ENCODE data around the gene GNPTG. TPM values are rescaled to one million over a fixed set of nuclear protein-coding genes. Genes with fewer than 3 reads are reported as not detected.
A peak's percentile ranks its signal among the peaks of the same experiment; 100 is the strongest.

GNPTG gene
- total RNA-seq, 4 donors from 2014 or later: 53.8 to 130 (median 79.1) TPM

GRCh38 chr16:1310832-1311200 lies 40.9 kb upstream of the GNPTG start:
- H3K27me3 ChIP-seq: no peaks in the 10 kb centered on the region
- peaks cover 0 to 15% (median 4%) of the 10 kb centered on the region in 4 donors for H3K36me3 ChIP-seq
- H3K4me1 ChIP-seq: peaks cover 21 to 32% (median 30%) of the 10 kb centered on the region in 4 donors
- no peak for DNase-seq
- TF ChIP-seq POLR2AphosphoS5 (IDR thresholded peaks at IDR 0.05): no peak
- TF ChIP-seq, protein P1, sequence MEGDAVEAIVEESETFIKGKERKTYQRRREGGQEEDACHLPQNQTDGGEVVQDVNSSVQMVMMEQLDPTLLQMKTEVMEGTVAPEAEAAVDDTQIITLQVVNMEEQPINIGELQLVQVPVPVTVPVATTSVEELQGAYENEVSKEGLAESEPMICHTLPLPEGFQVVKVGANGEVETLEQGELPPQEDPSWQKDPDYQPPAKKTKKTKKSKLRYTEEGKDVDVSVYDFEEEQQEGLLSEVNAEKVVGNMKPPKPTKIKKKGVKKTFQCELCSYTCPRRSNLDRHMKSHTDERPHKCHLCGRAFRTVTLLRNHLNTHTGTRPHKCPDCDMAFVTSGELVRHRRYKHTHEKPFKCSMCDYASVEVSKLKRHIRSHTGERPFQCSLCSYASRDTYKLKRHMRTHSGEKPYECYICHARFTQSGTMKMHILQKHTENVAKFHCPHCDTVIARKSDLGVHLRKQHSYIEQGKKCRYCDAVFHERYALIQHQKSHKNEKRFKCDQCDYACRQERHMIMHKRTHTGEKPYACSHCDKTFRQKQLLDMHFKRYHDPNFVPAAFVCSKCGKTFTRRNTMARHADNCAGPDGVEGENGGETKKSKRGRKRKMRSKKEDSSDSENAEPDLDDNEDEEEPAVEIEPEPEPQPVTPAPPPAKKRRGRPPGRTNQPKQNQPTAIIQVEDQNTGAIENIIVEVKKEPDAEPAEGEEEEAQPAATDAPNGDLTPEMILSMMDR (IDR thresholded peaks at IDR 0.05): no peak
- no peak for TF ChIP-seq POLR2A (IDR thresholded peaks at IDR 0.05)
- TF ChIP-seq EP300 (IDR thresholded peaks at IDR 0.05; ENCODE audit: low read depth): no peak
- WGBS, 2 donors (ENCODE audit: low coverage in 1 of 2): 1% methylated on average over 13 of the region's 14 CpGs; no CpG with 5 or more reads in 1 of the 2 donors
- peak overlapping the region; percentile 80 to 93 (median 90) for H3K4me3 ChIP-seq
- intact Hi-C loops (cut with DNase I; ENCODE audit: low total_unique reads): no loop called here
- H3K27ac ChIP-seq: peak overlapping the region; percentile 96 to 99 (median 98)
- in situ Hi-C loops (cut with MboI; ENCODE audit: low pct_ligation_motif_present in 1 of 4, low pct_unique_long_range_greater_than_20kb in 1 of 4, low sequenced_read_pairs in 3 of 4): no loop called here
- H3K9me3 ChIP-seq: no peaks in the 10 kb centered on the region

- WGBS, 2 donors (ENCODE audit: low coverage in 1 of 2): 15 to 17% methylated on average over 5 to 11 of the region's 13 CpGs
- Histone ChIP-seq H3K36me3 (peaks cover 0 to 20% (median 7%) of the 10 kb centered on the region in 4 donors), H3K27ac (peak overlapping the region; percentile 96 to 99 (median 98)), H3K4me3 (peak overlapping the region; percentile 80 to 93 (median 90)), H3K4me1 (peaks cover 21 to 32% (median 30%) of the 10 kb centered on the region in 4 donors), H3K27me3 (no peaks in the 10 kb centered on the region), H3K9me3 (no peaks in the 10 kb centered on the region)
- intact Hi-C loops (cut with DNase I; ENCODE audit: low total_unique reads) (no loop called here), in situ Hi-C loops (cut with MboI; ENCODE audit: low pct_ligation_motif_present in 1 of 4, low pct_unique_long_range_greater_than_20kb in 1 of 4, low sequenced_read_pairs in 3 of 4) (no loop called here)
- no peak for DNase-seq
- TF ChIP-seq EP300 (IDR thresholded peaks at IDR 0.05; ENCODE audit: low read depth) (no peak), POLR2AphosphoS5 (IDR thresholded peaks at IDR 0.05) (no peak), POLR2A (IDR thresholded peaks at IDR 0.05) (no peak)
- TF ChIP-seq, protein P1 (IDR thresholded peaks at IDR 0.05): no peak
Observed at GRCh38 chr16:1311212-1311737, 40.5 kb upstream of the GNPTG start.

- in situ Hi-C loops (cut with MboI; ENCODE audit: low pct_ligation_motif_present in 1 of 4, low pct_unique_long_range_greater_than_20kb in 1 of 4, low sequenced_read_pairs in 3 of 4) (no loop called here), intact Hi-C loops (cut with DNase I; ENCODE audit: low total_unique reads) (no loop called here)
- H3K4me1 ChIP-seq: peaks cover 21 to 32% (median 30%) of the 10 kb centered on the region in 4 donors
- no peak for DNase-seq
- H3K27me3 ChIP-seq: no peaks in the 10 kb centered on the region
- H3K4me3 ChIP-seq: peak overlapping the region in 2 of 4 donors; percentile 80 to 91
- peaks cover 0 to 26% (median 9%) of the 10 kb centered on the region in 4 donors for H3K36me3 ChIP-seq
- TF ChIP-seq EP300 (IDR thresholded peaks at IDR 0.05; ENCODE audit: low read depth): no peak
- no peak for TF ChIP-seq POLR2AphosphoS5 (IDR thresholded peaks at IDR 0.05)
- TF ChIP-seq, protein P1 (IDR thresholded peaks at IDR 0.05): no peak
- no peak for TF ChIP-seq POLR2A (IDR thresholded peaks at IDR 0.05)
- peak overlapping the region; percentile 49 to 99 (median 97) for H3K27ac ChIP-seq
- H3K9me3 ChIP-seq: no peaks in the 10 kb centered on the region
- WGBS, 2 donors (ENCODE audit: low coverage in 1 of 2): 42% methylated on average over 18 of the region's 35 CpGs; no CpG with 5 or more reads in 1 of the 2 donors
Observed at GRCh38 chr16:1311738-1312466, 39.8 kb upstream of the GNPTG start.

GRCh38 chr16:1312467-1312816 lies 39.3 kb upstream of the GNPTG start:
- Histone ChIP-seq H3K36me3 (peaks cover 0 to 31% (median 12%) of the 10 kb centered on the region in 4 donors), H3K27me3 (no peaks in the 10 kb centered on the region), H3K9me3 (no peaks in the 10 kb centered on the region), H3K4me3 (peak overlapping the region in 1 of 4 donors; percentile 91), H3K4me1 (peaks cover 21 to 32% (median 30%) of the 10 kb centered on the region in 4 donors), H3K27ac (no peak overlapping the region)
- TF ChIP-seq POLR2A (IDR thresholded peaks at IDR 0.05) (no peak), EP300 (IDR thresholded peaks at IDR 0.05; ENCODE audit: low read depth) (no peak), POLR2AphosphoS5 (IDR thresholded peaks at IDR 0.05) (no peak)
- TF ChIP-seq, protein P1 (IDR thresholded peaks at IDR 0.05): no peak
- intact Hi-C loops (cut with DNase I; ENCODE audit: low total_unique reads) (no loop called here), in situ Hi-C loops (cut with MboI; ENCODE audit: low pct_ligation_motif_present in 1 of 4, low pct_unique_long_range_greater_than_20kb in 1 of 4, low sequenced_read_pairs in 3 of 4) (no loop called here)
- DNase-seq: no peak
- 77% methylated on average over 16 of the region's 16 CpGs; no CpG with 5 or more reads in 1 of the 2 donors for WGBS, 2 donors (ENCODE audit: low coverage in 1 of 2)

All from transverse colon (tissue), 4 donors.